Ovary (tissue), 3 donors: Measurements from ENCODE around the gene CSTF3.

Experiments used
- CTCF ChIP-seq, 3 donors: fragments of 450-650 bp in 2 of 3; fragments of 200-600 bp in 1 of 3; IDR thresholded peaks; one replicate each; pipeline versions ENCODE4 v1.5.1 to v1.8.0; 2016 to 2022; ENCODE audit warnings: antibody characterized with exemption in 3 of 3, mild to moderate bottlenecking in 1 of 3
- POLR2A ChIP-seq: fragments of 450-650 bp; IDR thresholded peaks from one replicate; pipeline ENCODE4 v1.6.1; 2017; ENCODE audit warnings: antibody characterized with exemption, mild to moderate bottlenecking, moderate library complexity
- donor health status: DM: no; HTN: no; CAD: no.

DNA sequence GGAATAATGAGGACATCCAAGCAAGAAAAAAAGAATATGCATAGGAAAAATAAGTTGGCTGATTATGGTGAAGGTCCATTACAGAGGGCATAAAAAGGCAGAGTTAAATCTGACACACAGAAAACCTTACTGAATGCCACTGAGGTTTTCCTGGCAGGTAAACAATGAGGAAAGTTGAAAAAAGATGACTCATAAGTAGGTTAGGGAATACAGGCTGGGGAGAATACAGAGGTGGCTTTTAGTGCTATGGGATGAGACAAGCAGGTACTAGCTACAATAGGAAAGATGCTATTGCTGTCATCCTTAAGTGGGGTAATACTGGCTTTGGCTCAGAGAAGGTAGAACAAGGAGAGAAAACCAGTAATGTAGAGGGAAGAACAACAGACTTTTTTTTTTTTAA is 44.7 kb downstream of the CSTF3 start:
- TF ChIP-seq CTCF (IDR thresholded peaks at IDR 0.05) (no peak), POLR2A (no peak)
